H1 (cell line): ENCODE data around the gene APPL2. TPM values are rescaled to one million over a fixed set of nuclear protein-coding genes. Genes with fewer than 3 reads are reported as not detected.

ENCODE experiments used
- CTCF ChIA-PET: fragments of 300-600 bp; sonication (Branson Sonifier 250); formaldehyde crosslinking; loops from one replicate; lab custom pipeline; 2021; ENCODE audit not compliant: partially characterized antibody; lab: Charles Lee
- POLR2A ChIA-PET: fragments of 300-600 bp; sonication (Branson Sonifier 250); formaldehyde crosslinking; loops from one replicate; lab custom pipeline; 2021; ENCODE audit warnings: inconsistent platforms; ENCODE audit not compliant: partially characterized antibody; lab: Charles Lee
- DNase-seq, 2 experiments: peaks; one replicate each; pipeline versions ENCODE4 v3.0.0 to v3.0.0-alpha.2; 2010 to 2022; ENCODE audit warnings: low spot score in 2 of 2, low read depth in 1 of 2, mixed read lengths in 1 of 2
- FAIRE-seq: peaks from 2 replicates; lab custom pipeline; 2011; peaks lifted over from hg19 to GRCh38; lab: Jason Lieb, UNC
- H2AFZ ChIP-seq: 2 replicates; pipeline ENCODE4 v1.8.1; 2012; ENCODE audit warnings: low read length, inconsistent platforms
- H2AK5ac ChIP-seq: 2 replicates; pipeline ENCODE4 v1.6.1; 2013; ENCODE audit warnings: low read depth, low read length
- H2BK120ac ChIP-seq: replicated peaks from 2 replicates; pipeline ENCODE3; 2013; ENCODE audit warnings: low read depth, low read length, inconsistent platforms
- H2BK12ac ChIP-seq: 2 replicates; pipeline ENCODE4 v1.6.1; 2013; ENCODE audit warnings: low read depth, low read length
- H2BK15ac ChIP-seq: 2 replicates; pipeline ENCODE4 v1.6.1; 2013; ENCODE audit warnings: low read length
- H2BK20ac ChIP-seq: 2 replicates; pipeline ENCODE4 v1.6.1; 2013; ENCODE audit warnings: low read length
- H2BK5ac ChIP-seq: 2 replicates; pipeline ENCODE4 v1.6.1; 2013; ENCODE audit warnings: low read depth, low read length
- H3K14ac ChIP-seq: 2 replicates; pipeline ENCODE4 v1.6.1; 2013; ENCODE audit warnings: inconsistent platforms; ENCODE audit not compliant: insufficient read length
- H3K18ac ChIP-seq: 2 replicates; pipeline ENCODE4 v1.6.1; 2013; ENCODE audit warnings: low read length; ENCODE audit errors: extremely low read depth
- H3K23ac ChIP-seq: 2 replicates; pipeline ENCODE4 v1.6.1; 2013; ENCODE audit warnings: inconsistent platforms; ENCODE audit not compliant: insufficient read length
- H3K23me2 ChIP-seq: 2 replicates; pipeline ENCODE4 v1.6.1; 2013; ENCODE audit warnings: low read depth, low read length
- H3K27ac ChIP-seq: 2 replicates; pipeline ENCODE4 v1.6.1; 2011; ENCODE audit warnings: low read depth, low read length, inconsistent platforms
- H3K27me3 ChIP-seq, 4 experiments: replicated peaks in 1 of 4; 1 replicate in 1 of 4; 2 replicates in 3 of 4; pipeline versions ENCODE4 v1.6.1 to v1.8.1; 2011 to 2013; ENCODE audit warnings: low read length in 3 of 4, mild to moderate bottlenecking in 3 of 4, inconsistent platforms in 2 of 4, mixed read lengths in 2 of 4, moderate library complexity in 1 of 4; ENCODE audit not compliant: control insufficient read depth in 3 of 4, insufficient read depth in 3 of 4; ENCODE audit errors: extremely low read depth in 1 of 4
- H3K36me3 ChIP-seq, 4 experiments: 2 replicates each; pipeline versions ENCODE4 v1.6.1 to v1.8.1; 2011 to 2013; ENCODE audit warnings: mild to moderate bottlenecking in 4 of 4, low read length in 3 of 4, moderate library complexity in 2 of 4, control low read depth in 1 of 4, inconsistent platforms in 1 of 4; ENCODE audit not compliant: insufficient read depth in 4 of 4, control insufficient read depth in 2 of 4
- H3K4ac ChIP-seq: replicated peaks from 2 replicates; pipeline ENCODE3; 2013; ENCODE audit warnings: low read length, low read depth, mixed read lengths, inconsistent platforms; ENCODE audit not compliant: insufficient read length
- H3K4me1 ChIP-seq, 4 experiments: replicated peaks in 1 of 4; 1 replicate in 1 of 4; 2 replicates in 3 of 4; pipeline versions ENCODE4 v1.6.1 to v1.8.1; 2011 to 2013; ENCODE audit warnings: low read length in 3 of 4, inconsistent platforms in 2 of 4, mixed read lengths in 1 of 4; ENCODE audit not compliant: insufficient read depth in 4 of 4, control insufficient read depth in 3 of 4
- H3K4me2 ChIP-seq, 2 experiments: 2 replicates each; pipeline versions ENCODE4 v1.6.1 to v1.8.1; 2011 to 2013; ENCODE audit warnings: low read depth in 2 of 2, low read length in 2 of 2, control low read depth in 1 of 2, inconsistent platforms in 1 of 2, mild to moderate bottlenecking in 1 of 2; ENCODE audit not compliant: insufficient read depth in 1 of 2
- H3K4me3 ChIP-seq, 4 experiments: fragments of 200-600, 300-600 bp in 1 of 4; sonication (generic), shearing (Covaris generic), sonication (Bioruptor Twin) in 1 of 4; 2 replicates each; pipeline versions ENCODE4 v1.5.1 to v1.8.1; 2011 to 2016; ENCODE audit warnings: low read length in 4 of 4, low read depth in 3 of 4, control low read depth in 2 of 4, inconsistent platforms in 2 of 4, mild to moderate bottlenecking in 2 of 4, mixed read lengths in 1 of 4, moderate library complexity in 1 of 4; ENCODE audit not compliant: insufficient read depth in 2 of 4; ENCODE audit errors: extremely low read depth in 1 of 4
- H3K56ac ChIP-seq: replicated peaks from 2 replicates; pipeline ENCODE3; 2013; ENCODE audit warnings: low read depth, mild to moderate bottlenecking, mixed read lengths, low read length, inconsistent platforms; ENCODE audit not compliant: insufficient read length
- H3K79me1 ChIP-seq: 2 replicates; pipeline ENCODE4 v1.6.1; 2013; ENCODE audit warnings: low read depth, low read length, control low read depth
- H3K79me2 ChIP-seq, 2 experiments: 2 replicates each; pipeline versions ENCODE4 v1.6.1 to v1.8.1; 2012 to 2013; ENCODE audit warnings: low read length in 2 of 2, mild to moderate bottlenecking in 2 of 2, inconsistent platforms in 1 of 2; ENCODE audit not compliant: insufficient read depth in 2 of 2, control insufficient read depth in 1 of 2
- H3K9ac ChIP-seq, 4 experiments: replicated peaks in 1 of 4; 1 replicate in 1 of 4; 2 replicates in 3 of 4; pipeline versions ENCODE4 v1.6.1 to v1.8.1; 2011 to 2013; ENCODE audit warnings: low read depth in 3 of 4, low read length in 3 of 4, control low read depth in 2 of 4, mild to moderate bottlenecking in 2 of 4, moderate library complexity in 2 of 4, inconsistent platforms in 1 of 4; ENCODE audit errors: extremely low read depth in 1 of 4
- H3K9me3 ChIP-seq, 2 experiments: 2 replicates each; pipeline versions ENCODE4 v1.6.1 to v1.8.1; 2012 to 2013; ENCODE audit warnings: mild to moderate bottlenecking in 2 of 2, moderate library complexity in 2 of 2, control low read depth in 1 of 2, inconsistent platforms in 1 of 2, low read depth in 1 of 2, low read length in 1 of 2, mixed read lengths in 1 of 2; ENCODE audit not compliant: insufficient read depth in 2 of 2
- H4K20me1 ChIP-seq, 2 experiments: replicated peaks in 1 of 2; 2 replicates each; pipeline versions ENCODE3 to v1.8.1; 2011 to 2013; ENCODE audit warnings: inconsistent platforms in 2 of 2, low read length in 2 of 2, mild to moderate bottlenecking in 1 of 2; ENCODE audit not compliant: insufficient read depth in 2 of 2, control insufficient read depth in 1 of 2
- H4K5ac ChIP-seq: 2 replicates; pipeline ENCODE4 v1.6.1; 2013; ENCODE audit warnings: low read length, low read depth, mixed read lengths, inconsistent platforms; ENCODE audit not compliant: insufficient read length
- H4K8ac ChIP-seq: 2 replicates; pipeline ENCODE4 v1.8.0; 2013; ENCODE audit warnings: mild to moderate bottlenecking, moderate library complexity, low read length, inconsistent platforms; ENCODE audit not compliant: insufficient read depth; ENCODE audit errors: extremely low read depth
- H4K91ac ChIP-seq: replicated peaks from 2 replicates; pipeline ENCODE3; 2013; ENCODE audit warnings: low read length, mixed read lengths, inconsistent platforms; ENCODE audit not compliant: insufficient read length
- WGBS, 2 experiments: shearing (Covaris generic) in 1 of 2; methylation state at CpG; one replicate each; pipeline versions ENCODE4 v1.1.6 to v1.1.7; 2013 to 2015; ENCODE audit warnings: low lambda C conversion rate in 2 of 2, mixed read lengths in 2 of 2, inconsistent platforms in 1 of 2, low coverage in 1 of 2, missing lambda C conversion rate in 1 of 2; ENCODE audit not compliant: insufficient replicate concordance in 2 of 2, insufficient coverage in 1 of 2, insufficient read length in 1 of 2; ENCODE audit errors: extremely low coverage in 1 of 2, missing lambda C conversion rate in 1 of 2; 5-methylcytosine and 5-hydroxymethylcytosine counted together
- polyA plus RNA-seq, 7 experiments: library from polyadenylated mRNA; depleted of rRNA in 3 of 7; stranded (reverse) in 5 of 7; unstranded in 2 of 7; fragments of >200 nt in 5 of 7; fragments of 200-250 nt in 2 of 7; gene quantifications; 1 replicate in 5 of 7; 2 replicates in 1 of 7; 4 replicates in 1 of 7; pipeline versions ENCODE4 v1.2.1 to v1.2.3, GENCODE V29; 2011 to 2013; ENCODE audit warnings: missing spikeins in 2 of 7, mixed read lengths in 2 of 7
- total RNA-seq: library from RNA; stranded (reverse); fragmentation: NEBNext Ultra II Directional; extraction: Animal tissue kit (Norgen Biotek cat#: 25700); gene quantifications from 2 replicates; pipeline ENCODE4 v1.2.1, GENCODE V29; 2021

The APPL2 gene
- total and polyA plus RNA-seq, 2 of the 8 experiments (the other 6 are each of a cell fraction or from before 2014, with no cell fraction given) = 8.9 to 22.9 TPM

- Histone ChIP-seq H3K23ac (no peak overlapping the region), H4K5ac (no peak overlapping the region), H3K4ac (no peak overlapping the region), H2BK120ac (no peak overlapping the region), H2BK15ac (no peak overlapping the region), H3K36me3 (peaks cover 0 to 4% (median 0%) of the 10 kb centered on the region in 4 experiments; a peak in 2 of 8 replicates), H3K4me3 (no peak overlapping the region), H2BK5ac (no peak overlapping the region), H4K91ac (no peak overlapping the region), H3K79me2 (no peaks in the 10 kb centered on the region), H3K9me3 (no peaks in the 10 kb centered on the region), H2AFZ (no peak overlapping the region), H3K9ac (no peak overlapping the region), H4K20me1 (peaks cover 2 to 3% of the 10 kb centered on the region in 2 experiments), H3K14ac (no peak overlapping the region), H4K8ac (no peak overlapping the region), H2BK12ac (no peak overlapping the region), H3K27me3 (no peaks in the 10 kb centered on the region), H3K23me2 (no peaks in the 10 kb centered on the region), H3K4me1 (no peaks in the 10 kb centered on the region; a peak in 2 of 7 replicates), H3K79me1 (no peaks in the 10 kb centered on the region), H3K18ac (no peak overlapping the region), H2BK20ac (no peak overlapping the region), H3K27ac (no peak overlapping the region), H3K4me2 (no peak overlapping the region), H3K56ac (no peak overlapping the region), H2AK5ac (no peak overlapping the region)
- FAIRE-seq (no peak), DNase-seq (no peak)
- WGBS, 2 experiments = 92% methylated on average over 7 of the region's 7 CpGs; no CpG with 5 or more reads in 1 of the 2 experiments
- CTCF ChIA-PET = interaction anchor here (0.6 to 1.2 kb wide), 4 partner anchors 11 to 159 kb away, joined by 3 to 6 read pairs (median 4); partner anchors contain the start of gene APPL2
- POLR2A ChIA-PET = interaction anchor here (1.4 kb wide), 1 partner anchor 110 kb away, joined by 3 read pairs; no protein-coding TSS in a partner anchor
Observed at GRCh38 chr12:105201299-105201698, 34.7 kb downstream of the APPL2 start.
